Activated naive CD4-positive, alpha-beta T cell treated with anti-CD3 and anti-CD28 coated beads for 36 hours (primary cell): ENCODE data around the gene GABRB1. TPM values are rescaled to one million over a fixed set of nuclear protein-coding genes. Genes with fewer than 3 reads are reported as not detected.
A peak's percentile ranks its signal among the peaks of the same experiment; 100 is the strongest.

Experiments
- CTCF ChIA-PET: fragments of 350-600 bp; sonication (Branson Sonifier 250); formaldehyde crosslinking; loops from one replicate; lab custom pipeline; 2021; ENCODE audit warnings: antibody characterized with exemption; lab: Charles Lee
- DNase-seq: peaks from one replicate; pipeline ENCODE4 v3.0.0-alpha.2; 2020
- H3K27ac Mint-ChIP-seq: one replicate; pipeline ENCODE4 v1.8.0; 2021; ENCODE audit warnings: mild to moderate bottlenecking, mixed read lengths
- H3K27me3 Mint-ChIP-seq: one replicate; pipeline ENCODE4 v1.8.0; 2021; ENCODE audit warnings: low read depth, mixed read lengths
- H3K36me3 Mint-ChIP-seq: one replicate; pipeline ENCODE4 v1.8.0; 2021; ENCODE audit warnings: low read depth, mixed read lengths
- H3K4me1 Mint-ChIP-seq: one replicate; pipeline ENCODE4 v1.8.0; 2021; ENCODE audit warnings: low read depth, mixed read lengths
- H3K4me3 Mint-ChIP-seq: one replicate; pipeline ENCODE4 v1.8.0; 2021; ENCODE audit warnings: mild to moderate bottlenecking, moderate library complexity, mixed read lengths
- H3K9me3 Mint-ChIP-seq: one replicate; pipeline ENCODE4 v1.8.0; 2021; ENCODE audit warnings: mixed read lengths
- intact Hi-C: fragments of 100-400 bp; cut with micrococcal nuclease; formaldehyde crosslinking; loops from one replicate; pipeline ENCODE4 v1.15.1; 2023
- total RNA-seq, 2 experiments: library from RNA; stranded (reverse); gene quantifications; one replicate each; pipeline ENCODE4 v1.2.3, GENCODE V29; 2021

The GABRB1 gene
- not detected for total RNA-seq

DNA sequence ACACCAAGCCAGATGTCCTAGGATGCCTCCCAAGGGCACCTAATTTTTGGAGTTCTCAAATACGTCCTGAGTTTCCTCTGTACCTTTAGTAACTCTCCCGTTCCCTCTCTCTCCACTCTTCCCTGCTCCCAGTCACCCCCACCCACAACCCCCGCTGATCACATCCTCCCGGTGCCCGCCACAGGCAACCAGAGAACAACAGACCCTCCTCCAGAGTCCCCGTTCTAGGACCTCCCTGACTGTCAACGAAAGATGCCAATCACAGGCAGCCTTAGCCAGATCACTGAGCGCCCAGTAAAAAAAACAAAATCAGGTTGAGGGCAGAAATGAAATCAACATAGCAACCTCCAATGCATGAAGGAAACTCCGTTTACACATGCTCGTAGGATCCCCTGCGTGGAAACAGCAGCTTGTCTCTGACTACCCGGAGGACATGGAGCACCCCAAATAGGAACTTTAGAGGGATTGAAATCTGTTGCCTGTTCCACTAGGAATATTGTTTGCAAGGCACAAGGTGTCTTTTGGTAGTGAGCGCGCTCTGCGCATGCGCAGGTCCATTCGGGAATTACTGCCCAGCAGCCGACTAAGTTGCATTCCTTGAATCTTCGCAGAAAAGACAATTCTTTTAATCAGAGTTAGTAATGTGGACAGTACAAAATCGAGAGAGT, at the start of gene GABRB1:
TSS of gene GABRB1 (plus strand) at position 557 of the 668 bp plus-strand sequence.
- no peak within 1 kb of the TSS for H3K27ac Mint-ChIP-seq
- CTCF ChIA-PET, result no interaction called here

DNA sequence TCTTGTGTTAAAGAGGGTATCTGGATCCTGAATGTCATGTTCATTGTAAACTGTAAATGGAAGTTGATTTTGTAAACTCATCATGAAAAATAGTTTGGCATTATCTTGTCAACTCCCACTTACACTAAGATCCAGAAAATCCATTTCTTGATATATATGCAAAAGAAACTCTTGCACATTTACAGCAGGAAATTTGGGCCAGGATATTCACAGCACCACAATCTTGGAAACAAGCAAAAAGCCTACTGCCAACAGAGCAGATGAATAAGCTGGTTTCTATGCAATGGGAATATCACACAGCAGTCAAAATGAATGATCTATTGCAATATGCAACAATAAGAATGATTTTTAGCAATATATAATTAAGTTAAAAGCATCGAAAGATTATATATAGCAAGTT, 46.6 kb upstream of the GABRB1 start:
- H3K4me1 Mint-ChIP-seq, result no peaks in the 10 kb centered on the region
- H3K36me3 Mint-ChIP-seq, result no peaks in the 10 kb centered on the region
- H3K27ac Mint-ChIP-seq, result no peak overlapping the region
- peaks cover 9% of the 10 kb centered on the region for H3K27me3 Mint-ChIP-seq
- H3K9me3 Mint-ChIP-seq, result no peaks in the 10 kb centered on the region
- H3K4me3 Mint-ChIP-seq, result no peak overlapping the region
- CTCF ChIA-PET, result no interaction called here
- no peak for DNase-seq
- intact Hi-C loops, result no loop called here

More for the DNA sequence above, at the start of gene GABRB1:
- H3K27me3 Mint-ChIP-seq, result peaks cover 40% of the 10 kb centered on the region
- DNase-seq, result no peak
- H3K4me3 Mint-ChIP-seq, result peak within 1 kb of the TSS; percentile 58
- H3K4me1 Mint-ChIP-seq, result peaks cover 14% of the 10 kb centered on the region
- H3K36me3 Mint-ChIP-seq, result no peaks in the 10 kb centered on the region
- intact Hi-C loops, result no loop called here
- H3K9me3 Mint-ChIP-seq, result no peaks in the 10 kb centered on the region

DNA sequence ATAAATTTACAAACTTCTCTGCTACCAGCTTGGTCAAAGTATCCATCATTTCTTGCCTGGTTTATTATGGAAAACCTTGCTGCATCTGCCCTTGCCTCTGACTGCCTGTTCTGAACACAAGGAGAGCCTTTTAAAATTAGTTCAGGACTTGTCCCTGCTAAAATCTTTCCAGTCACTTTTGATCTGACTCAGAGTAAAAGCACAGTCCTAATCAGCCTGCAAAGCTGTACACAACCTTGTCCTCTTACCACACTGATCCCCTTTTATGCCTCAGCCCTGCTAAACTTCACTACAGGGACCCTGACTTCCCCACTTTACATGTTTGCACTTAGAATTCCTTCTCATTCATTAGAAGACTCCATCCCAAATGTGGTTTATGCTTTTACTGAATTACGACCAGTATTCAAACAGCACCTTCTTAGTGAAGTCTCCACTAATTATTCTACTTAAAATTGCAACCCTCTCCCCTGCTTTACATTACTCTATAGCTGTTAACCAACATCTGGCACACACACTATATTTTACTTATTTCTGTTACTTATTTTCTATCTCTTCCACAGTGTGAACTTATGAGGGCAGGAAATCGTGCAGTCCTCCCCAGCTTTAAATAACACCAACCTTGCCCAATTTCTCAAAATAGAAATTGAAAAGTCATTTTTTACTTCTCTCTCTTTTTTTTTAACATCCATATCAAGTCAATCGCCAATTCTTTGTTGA, 44.3 kb upstream of the GABRB1 start:
- no peaks in the 10 kb centered on the region for H3K9me3 Mint-ChIP-seq
- no peak for DNase-seq
- H3K27ac Mint-ChIP-seq, result no peak overlapping the region
- H3K4me3 Mint-ChIP-seq, result no peak overlapping the region
- CTCF ChIA-PET, result no interaction called here
- H3K27me3 Mint-ChIP-seq, result peaks cover 14% of the 10 kb centered on the region
- no peaks in the 10 kb centered on the region for H3K36me3 Mint-ChIP-seq
- H3K4me1 Mint-ChIP-seq, result peaks cover 1% of the 10 kb centered on the region
- intact Hi-C loops, result no loop called here

DNA sequence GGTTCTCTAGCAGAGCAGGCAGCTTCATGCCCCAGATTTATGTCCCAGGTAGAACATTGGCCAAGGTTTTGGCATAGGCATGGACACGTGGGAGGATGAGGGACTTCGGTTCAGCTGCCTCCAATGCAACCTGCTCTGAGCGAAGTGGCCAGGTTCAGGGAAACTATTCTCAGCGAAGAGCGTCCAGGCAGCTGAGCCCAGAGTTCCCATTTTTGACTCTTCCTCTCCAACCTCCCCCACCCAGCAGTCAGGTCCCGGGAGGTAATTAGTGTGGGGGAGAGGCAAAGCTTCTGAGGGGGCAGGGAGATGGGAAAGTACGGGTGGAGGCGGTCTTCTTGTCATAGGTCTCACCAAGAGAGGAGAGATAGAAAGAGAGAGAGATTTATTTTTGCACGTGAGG, 39.0 kb upstream of the GABRB1 start:
- intact Hi-C loops, result no loop called here
- DNase-seq, result no peak
- peaks cover 17% of the 10 kb centered on the region for H3K4me1 Mint-ChIP-seq

DNA sequence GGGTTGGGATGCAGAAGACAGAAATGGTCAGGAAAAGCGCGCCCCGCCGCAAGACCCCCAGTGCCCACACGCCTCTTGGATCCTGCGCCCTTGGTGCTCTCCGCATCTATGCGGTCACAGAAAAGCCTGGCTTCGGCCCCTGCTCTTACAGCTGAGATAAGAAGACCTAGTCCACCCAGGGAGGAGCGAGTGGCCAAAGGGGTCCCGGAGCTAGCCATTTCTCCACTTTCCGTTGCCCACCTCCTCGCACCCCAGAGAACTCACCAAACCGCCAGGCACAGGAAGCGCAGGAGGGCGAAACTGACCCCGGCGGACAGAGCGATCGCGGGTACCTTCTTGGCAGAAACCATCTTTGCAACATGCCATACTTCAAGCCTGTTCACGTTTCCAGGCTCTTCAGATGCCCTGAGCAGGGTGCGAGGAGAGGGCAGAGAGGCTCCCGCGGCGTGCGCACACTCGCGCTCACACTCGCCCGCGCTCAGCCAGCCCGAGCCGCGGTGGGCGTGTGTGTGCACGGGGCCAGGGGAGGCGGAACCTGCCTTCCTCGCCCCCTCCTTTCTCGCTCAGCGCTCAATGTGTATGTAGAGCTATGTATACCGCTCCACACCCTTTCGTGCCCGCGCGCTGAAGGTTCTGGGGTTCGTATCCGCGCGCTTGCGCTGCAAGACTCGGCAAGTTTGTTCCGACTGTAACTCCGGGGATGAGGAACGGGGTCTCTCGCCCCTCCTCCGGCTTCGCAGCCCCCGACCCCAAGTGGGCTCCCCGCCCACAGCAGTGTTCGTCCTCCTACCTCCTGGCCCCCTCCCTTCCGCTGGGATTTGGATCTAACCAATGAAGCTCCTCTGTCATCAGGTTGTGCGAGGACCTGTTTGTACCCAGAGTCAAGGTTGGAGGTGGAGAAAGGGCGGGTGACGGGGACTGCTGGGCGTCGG, 38.0 kb upstream of the GABRB1 start, which contains the start of gene GABRA4:
TSS of gene GABRA4 (minus strand) at position 507 of the 932 bp plus-strand sequence. CDS start at position 350, 157 bp downstream.
- CTCF ChIA-PET, result no interaction called here
- Mint-ChIP-seq H3K4me3 (peak within 1 kb of the TSS; percentile 0), H3K4me1 (peaks cover 17% of the 10 kb centered on the region), H3K27me3 (peaks cover 47% of the 10 kb centered on the region), H3K9me3 (no peaks in the 10 kb centered on the region), H3K36me3 (no peaks in the 10 kb centered on the region), H3K27ac (no peak within 1 kb of the TSS)
- intact Hi-C loops, result no loop called here
- no peak for DNase-seq

More for the DNA sequence above, 39.0 kb upstream of the GABRB1 start:
- Mint-ChIP-seq H3K9me3 (no peaks in the 10 kb centered on the region), H3K27me3 (peaks cover 42% of the 10 kb centered on the region), H3K36me3 (no peaks in the 10 kb centered on the region), H3K4me3 (no peak overlapping the region), H3K27ac (no peak overlapping the region)
- CTCF ChIA-PET, result no interaction called here

DNA sequence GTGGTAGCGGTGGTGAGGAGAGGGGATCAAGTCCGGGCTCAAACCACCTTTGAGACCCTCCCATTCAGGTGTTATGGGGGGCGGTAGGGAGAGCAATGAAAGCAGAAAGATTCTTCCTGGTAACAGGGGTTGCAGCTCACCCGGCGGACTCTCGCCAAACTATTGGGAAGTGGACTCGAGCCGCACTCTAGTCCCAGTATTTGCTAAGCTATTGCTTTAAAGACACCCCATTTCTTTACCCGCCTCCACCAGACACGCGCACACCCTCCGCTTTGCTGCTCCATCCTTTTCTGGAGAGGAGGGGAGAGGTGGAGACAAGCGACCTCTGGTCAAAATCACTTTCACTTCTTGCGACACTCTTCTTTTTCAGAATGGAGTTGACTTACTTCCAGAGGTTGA, 37.4 kb upstream of the GABRB1 start:
- no peak overlapping the region for H3K27ac Mint-ChIP-seq
- DNase-seq, result no peak
- H3K4me1 Mint-ChIP-seq, result peaks cover 17% of the 10 kb centered on the region
- peak overlapping the region; percentile 0 for H3K4me3 Mint-ChIP-seq
- CTCF ChIA-PET, result no interaction called here
- H3K36me3 Mint-ChIP-seq, result no peaks in the 10 kb centered on the region
- H3K27me3 Mint-ChIP-seq, result peaks cover 42% of the 10 kb centered on the region
- no peaks in the 10 kb centered on the region for H3K9me3 Mint-ChIP-seq
- intact Hi-C loops, result no loop called here

DNA sequence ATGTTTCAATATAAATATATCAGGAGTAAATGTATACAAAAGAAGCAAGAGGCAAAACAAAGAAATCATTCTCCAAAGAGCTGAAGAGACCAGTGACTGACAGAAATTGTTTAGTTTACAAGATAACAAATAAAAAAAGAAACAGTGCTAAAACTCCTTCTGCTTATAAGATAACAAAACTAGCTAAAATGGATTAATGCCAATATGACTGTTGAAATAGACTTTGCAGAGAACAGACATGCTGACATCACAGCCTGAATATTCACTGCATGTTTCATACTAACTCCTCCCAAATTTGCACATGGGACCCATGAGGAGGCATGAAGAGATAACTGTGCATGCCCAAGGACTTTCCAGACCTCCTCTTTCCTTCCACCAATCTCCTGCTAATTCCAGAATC, 31.8 kb upstream of the GABRB1 start:
- no peak for DNase-seq
- no peaks in the 10 kb centered on the region for H3K4me1 Mint-ChIP-seq
- no peak overlapping the region for H3K4me3 Mint-ChIP-seq
- H3K9me3 Mint-ChIP-seq, result no peaks in the 10 kb centered on the region
- H3K27ac Mint-ChIP-seq, result no peak overlapping the region
- CTCF ChIA-PET, result interaction anchor here (1.3 kb wide), 1 partner anchor 33 kb away, joined by 3 read pairs; no protein-coding TSS in a partner anchor
- H3K27me3 Mint-ChIP-seq, result peaks cover 13% of the 10 kb centered on the region
- no peaks in the 10 kb centered on the region for H3K36me3 Mint-ChIP-seq
- intact Hi-C loops, result no loop called here

DNA sequence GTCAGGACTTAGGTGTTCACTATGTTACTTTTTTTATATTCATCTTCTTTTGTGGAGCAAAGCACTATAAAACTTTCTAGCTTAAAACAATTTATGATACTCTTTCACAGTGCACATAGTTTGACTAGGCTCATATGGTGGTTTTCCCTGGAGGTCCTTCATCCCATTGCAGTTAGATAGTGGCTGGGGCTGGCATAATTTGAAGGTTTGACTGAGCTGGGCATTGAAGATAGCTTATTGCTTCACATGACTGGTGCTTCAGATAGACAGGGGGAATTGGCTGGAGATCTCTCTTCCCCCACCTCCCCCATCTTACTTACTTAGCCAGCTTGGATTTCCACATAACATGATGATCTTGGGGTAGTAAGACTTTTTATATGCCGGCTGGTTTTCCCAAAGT, 31.0 kb upstream of the GABRB1 start:
- intact Hi-C loops, result no loop called here
- Mint-ChIP-seq H3K4me3 (no peak overlapping the region), H3K27me3 (peaks cover 7% of the 10 kb centered on the region), H3K4me1 (no peaks in the 10 kb centered on the region), H3K36me3 (no peaks in the 10 kb centered on the region), H3K9me3 (no peaks in the 10 kb centered on the region), H3K27ac (no peak overlapping the region)
- CTCF ChIA-PET, result interaction anchor here (1.3 kb wide), 1 partner anchor 32 kb away, joined by 3 read pairs; no protein-coding TSS in a partner anchor
- no peak for DNase-seq

DNA sequence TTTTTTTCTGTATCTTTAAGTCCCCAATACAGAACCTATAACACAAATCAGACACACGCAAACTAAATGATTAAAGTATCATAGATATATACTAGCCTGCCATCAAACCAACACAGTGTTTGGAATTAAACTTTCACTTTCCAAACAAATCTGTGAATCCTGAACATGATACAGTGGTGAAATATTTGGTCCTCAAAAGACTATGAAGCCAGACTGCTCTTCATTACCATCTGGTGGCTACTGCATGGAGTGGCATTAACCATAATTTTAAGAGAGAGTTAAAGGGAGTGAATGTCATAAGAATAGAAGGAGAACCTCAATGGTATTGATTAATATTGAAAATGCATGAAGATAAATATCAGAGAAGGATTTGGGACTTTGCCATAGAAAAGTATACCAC, 28.8 kb upstream of the GABRB1 start:
- no peak overlapping the region for H3K27ac Mint-ChIP-seq
- no peak for DNase-seq
- H3K9me3 Mint-ChIP-seq, result no peaks in the 10 kb centered on the region
- intact Hi-C loops, result no loop called here
- peaks cover 5% of the 10 kb centered on the region for H3K27me3 Mint-ChIP-seq
- no peaks in the 10 kb centered on the region for H3K4me1 Mint-ChIP-seq
- CTCF ChIA-PET, result no interaction called here
- H3K4me3 Mint-ChIP-seq, result no peak overlapping the region
- no peaks in the 10 kb centered on the region for H3K36me3 Mint-ChIP-seq

DNA sequence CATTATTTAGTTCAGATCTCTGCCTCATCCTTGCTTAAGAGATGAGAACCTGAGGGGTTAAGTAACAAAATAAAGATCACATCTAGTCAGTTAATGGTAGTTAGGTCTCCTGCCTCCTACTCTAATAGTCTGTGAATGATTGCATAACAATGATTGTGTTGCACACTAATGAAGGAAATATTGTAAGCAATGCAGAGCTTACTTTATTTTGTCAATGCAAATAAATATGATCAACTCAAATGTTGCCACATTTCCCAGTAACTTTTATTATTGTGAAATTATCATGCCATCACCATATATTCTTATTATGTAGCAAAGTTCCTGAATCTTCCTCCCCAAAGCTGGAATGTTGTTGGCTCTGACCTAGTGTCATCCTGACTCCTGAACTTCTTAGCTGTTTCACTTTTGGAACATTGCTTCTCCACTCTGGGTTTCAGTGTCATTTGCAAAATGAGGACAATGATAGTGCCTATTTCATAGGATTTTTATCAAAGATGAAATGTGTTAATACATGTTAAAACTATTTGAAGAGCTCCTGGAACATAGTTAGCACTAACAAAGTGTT, 20.9 kb upstream of the GABRB1 start:
- no peak overlapping the region for H3K4me3 Mint-ChIP-seq
- H3K9me3 Mint-ChIP-seq, result no peaks in the 10 kb centered on the region
- peak overlapping the region; percentile 36 for H3K27ac Mint-ChIP-seq
- H3K36me3 Mint-ChIP-seq, result no peaks in the 10 kb centered on the region
- CTCF ChIA-PET, result interaction anchor here (1.7 kb wide), 1 partner anchor 112 kb away, joined by 10 read pairs; no protein-coding TSS in a partner anchor
- peaks cover 17% of the 10 kb centered on the region for H3K4me1 Mint-ChIP-seq
- no peak for DNase-seq
- intact Hi-C loops, result no loop called here
- no peaks in the 10 kb centered on the region for H3K27me3 Mint-ChIP-seq

DNA sequence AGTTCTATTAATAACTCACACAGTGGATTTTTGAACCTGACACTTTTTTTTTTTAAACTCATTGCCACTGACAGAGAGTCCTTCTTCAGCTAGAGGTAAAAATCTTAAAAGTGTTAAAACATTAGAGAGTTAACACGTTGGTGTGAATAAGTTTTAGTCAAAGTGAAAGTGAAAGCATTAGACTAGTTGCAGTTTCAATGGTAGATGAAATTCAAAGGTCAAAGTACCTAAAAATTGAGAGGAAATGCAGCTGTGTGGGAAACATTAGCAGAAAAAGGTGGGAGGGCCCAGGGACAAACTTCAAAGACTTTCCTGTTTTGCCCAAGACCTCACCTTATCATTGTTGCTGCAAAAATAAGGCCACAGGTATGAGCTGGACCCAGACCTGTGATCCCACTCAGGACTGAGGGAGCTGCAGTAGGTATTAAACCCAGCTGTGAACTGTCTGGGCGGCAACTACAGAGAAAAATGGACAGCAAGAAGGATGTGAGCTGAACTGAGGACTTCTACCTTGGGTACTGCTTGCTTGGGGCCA, 20.4 kb upstream of the GABRB1 start:
- peak overlapping the region; percentile 36 for H3K27ac Mint-ChIP-seq
- no peaks in the 10 kb centered on the region for H3K36me3 Mint-ChIP-seq
- no peaks in the 10 kb centered on the region for H3K9me3 Mint-ChIP-seq
- H3K4me3 Mint-ChIP-seq, result no peak overlapping the region
- peak; percentile 5 for DNase-seq
- H3K4me1 Mint-ChIP-seq, result peaks cover 17% of the 10 kb centered on the region
- CTCF ChIA-PET, result interaction anchor here (1.7 kb wide), 1 partner anchor 112 kb away, joined by 10 read pairs; no protein-coding TSS in a partner anchor
- H3K27me3 Mint-ChIP-seq, result no peaks in the 10 kb centered on the region
- intact Hi-C loops, result no loop called here
